Tibial nerve (tissue), 4 donors: ENCODE results near the gene DPM2.
A peak's percentile ranks its signal among the peaks of the same experiment; 100 is the strongest.

Experiments
- CTCF ChIP-seq, 5 experiments: fragments of 200-600 bp in 3 of 5; fragments of 450-650 bp in 2 of 5; sonication (generic) in 3 of 5; IDR thresholded peaks; one replicate each; pipeline ENCODE4 v1.5.1; 2016 to 2019; ENCODE audit warnings: antibody characterized with exemption in 5 of 5, mild to moderate bottlenecking in 3 of 5, moderate library complexity in 2 of 5
- EP300 ChIP-seq, 2 donors: sonication (generic); formaldehyde crosslinking; IDR thresholded peaks; one replicate each; pipeline ENCODE4 v1.6.1; 2017; ENCODE audit warnings: antibody characterized with exemption in 2 of 2, mild to moderate bottlenecking in 1 of 2
- POLR2A ChIP-seq, 2 donors: fragments of 450-650 bp; IDR thresholded peaks; one replicate each; pipeline ENCODE4 v1.6.1; 2017; ENCODE audit warnings: antibody characterized with exemption in 2 of 2, mild to moderate bottlenecking in 2 of 2, moderate library complexity in 2 of 2

- TF ChIP-seq CTCF (IDR thresholded peaks at IDR 0.05) (peak; percentile 86 to 97 (median 93)), POLR2A (IDR thresholded peaks at IDR 0.05) (peak in 1 of 2 donors; percentile 27), EP300 (IDR thresholded peaks at IDR 0.05) (peak in 1 of 2 donors; percentile 72)
Observed at GRCh38 chr9:127943731-127944144, 6.1 kb upstream of the DPM2 start.
